ENCODE data around the gene RAF1.
"Not testable (repeated sequence)": the region's sequence is repeated elsewhere in the genome, so short reads cannot be mapped to it uniquely, and the experiment has no call there.

The RAF1 gene

DNA sequence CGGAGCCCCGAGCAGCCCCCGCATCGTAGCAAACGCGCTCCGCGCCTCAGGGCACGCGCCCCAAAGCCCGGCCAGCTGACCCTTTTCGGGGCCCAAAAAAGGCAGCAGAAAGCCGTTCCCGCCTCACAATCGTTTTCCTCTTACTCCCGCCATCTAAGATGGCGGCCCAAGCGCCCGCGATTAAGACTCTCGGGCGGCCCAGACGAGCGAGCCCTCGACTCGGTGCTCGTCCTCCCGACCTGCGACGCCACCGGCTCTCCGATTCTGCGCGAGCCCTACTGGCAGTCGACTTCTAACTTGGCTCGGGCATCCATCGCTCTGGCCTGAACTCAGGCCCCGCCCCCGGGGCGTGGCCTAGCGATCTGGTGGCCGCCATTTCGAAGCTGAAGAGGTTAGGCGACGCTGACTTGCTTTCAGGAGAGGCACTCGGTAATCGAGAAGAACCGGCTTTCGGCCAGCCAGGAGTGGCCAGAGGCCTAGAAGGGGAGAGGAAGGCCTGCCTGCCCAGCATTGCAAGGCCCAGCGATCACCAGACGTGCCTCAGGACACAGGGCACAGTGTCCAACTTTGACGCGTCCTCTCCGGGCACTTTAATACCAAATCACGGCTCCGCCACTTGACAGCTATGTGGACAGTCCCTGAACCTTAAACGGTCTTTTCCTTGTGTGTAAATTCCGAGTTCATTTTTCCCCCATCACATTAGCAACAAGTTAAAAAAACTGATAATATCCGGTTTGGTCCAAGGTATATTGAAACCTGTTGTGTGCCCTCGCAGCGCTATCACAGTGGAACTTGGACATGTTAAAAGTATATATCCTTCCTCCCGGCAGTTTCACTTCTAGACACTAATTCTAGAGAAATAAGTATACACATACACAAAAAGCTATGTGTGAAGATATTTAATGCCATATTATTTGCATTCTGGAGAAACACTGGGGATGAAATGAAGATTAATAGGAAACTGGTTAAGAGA lies at the start of gene RAF1:
RAF1 (minus strand) TSS at position 182 of the 973 bp plus-strand sequence. CDS start 45,396 bp downstream, outside the sequence.
- DNase-seq, result peak; percentile 93 to 98

- no peak for DNase-seq
Observed at GRCh38 chr3:12710062-12710461, 46.1 kb upstream of the RAF1 start.

DNA sequence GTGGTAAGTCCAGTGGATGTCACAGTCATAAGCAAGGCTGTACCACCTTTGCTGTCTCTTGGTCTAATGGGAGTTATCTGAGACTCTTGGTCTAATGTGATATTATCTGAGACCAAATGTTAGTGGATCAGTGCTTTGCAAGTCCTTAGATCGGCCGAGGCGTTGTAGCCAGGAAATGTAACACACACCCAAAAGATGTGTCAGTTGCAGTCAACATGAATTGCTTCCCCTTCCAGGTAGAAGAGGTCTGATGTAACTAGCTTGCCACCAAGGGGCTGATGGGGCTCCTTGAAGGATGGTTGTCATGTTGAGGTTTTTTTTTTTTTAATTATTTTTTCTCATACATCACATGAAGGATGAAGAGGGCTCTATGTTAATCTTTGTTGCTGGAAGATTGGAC lies 45.4 kb upstream of the RAF1 start:
- no peak for DNase-seq

DNA sequence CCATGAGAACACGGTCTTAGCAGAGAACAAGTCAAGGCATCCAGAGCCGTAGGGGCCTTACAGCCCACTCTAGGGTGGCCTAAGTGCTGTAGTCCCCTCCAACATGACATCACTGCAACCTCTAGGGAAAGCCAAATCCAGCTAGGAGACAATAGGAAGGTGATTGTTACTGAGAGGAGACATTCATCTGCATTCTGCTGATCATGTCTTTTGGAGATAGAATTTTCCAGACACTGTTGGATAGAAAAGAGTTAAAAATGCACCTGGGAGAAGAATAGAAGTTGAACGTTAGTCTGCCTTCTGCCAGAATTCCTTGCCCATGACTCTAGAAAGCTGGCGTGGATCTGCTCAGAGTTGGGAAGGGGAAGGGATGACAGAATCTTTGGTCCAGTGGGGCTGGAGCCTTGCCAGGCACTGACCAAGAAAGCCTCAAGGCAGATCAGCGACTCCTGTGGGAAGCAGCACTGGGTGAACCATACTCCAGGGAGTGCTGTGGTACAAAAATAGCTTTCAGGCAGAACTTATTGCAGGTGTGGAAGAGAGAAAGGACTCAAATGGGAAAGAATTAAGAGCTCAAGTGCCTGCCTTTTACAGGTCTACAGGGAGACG lies 44.8 kb upstream of the RAF1 start:
- no peak for DNase-seq

DNA sequence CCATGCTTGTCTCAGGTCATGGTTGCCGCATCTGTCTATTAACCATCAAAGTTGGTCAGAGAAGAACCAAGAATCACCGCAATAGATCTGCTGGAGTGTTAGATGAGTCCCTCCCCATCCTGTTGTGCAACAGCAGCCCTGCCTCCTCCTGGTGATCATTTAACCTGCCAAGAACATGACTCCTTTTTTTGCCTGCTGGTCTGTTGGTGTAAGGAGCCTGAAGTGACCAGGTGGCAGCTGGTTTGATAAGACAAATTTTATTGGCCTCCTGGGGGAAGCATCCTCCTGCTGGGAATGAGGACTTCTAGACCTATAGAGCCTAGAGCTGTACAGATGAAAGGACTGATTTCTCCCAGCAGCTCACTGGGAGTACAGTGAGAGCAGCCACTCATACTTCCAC lies 43.5 kb upstream of the RAF1 start:
- peak in 1 of 2 experiments; percentile 26 for DNase-seq

- DNase-seq, result peak; percentile 63 to 79
Observed at GRCh38 chr3:12706504-12707253, 42.8 kb upstream of the RAF1 start.

- DNase-seq, result no peak
Observed at GRCh38 chr3:12705981-12706380, 42.1 kb upstream of the RAF1 start.

- DNase-seq, result no peak
Observed at GRCh38 chr3:12705374-12705926, 41.5 kb upstream of the RAF1 start.

- DNase-seq, result no peak
Observed at GRCh38 chr3:12702501-12702900, 38.6 kb upstream of the RAF1 start.

DNA sequence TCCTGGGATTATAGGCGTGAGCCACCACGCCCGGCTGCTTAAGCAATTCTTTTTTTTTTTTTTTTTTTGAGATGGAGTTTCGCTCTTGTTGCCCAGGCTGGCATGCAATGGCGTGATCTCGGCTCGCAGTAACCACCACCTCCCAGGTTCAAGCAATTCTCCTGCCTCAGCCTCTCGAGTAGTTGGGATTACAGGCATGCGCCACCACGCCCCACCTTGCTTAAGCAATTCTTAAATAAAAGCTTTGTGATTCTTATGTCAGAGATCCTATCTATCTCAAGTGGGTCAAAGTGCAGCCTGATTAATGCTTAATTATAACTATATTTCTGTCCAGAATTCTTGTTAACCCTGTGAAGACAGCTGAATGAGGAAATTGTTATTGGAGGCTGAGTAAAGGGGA lies 37.7 kb upstream of the RAF1 start:
- not testable (repeated sequence) for DNase-seq

DNA sequence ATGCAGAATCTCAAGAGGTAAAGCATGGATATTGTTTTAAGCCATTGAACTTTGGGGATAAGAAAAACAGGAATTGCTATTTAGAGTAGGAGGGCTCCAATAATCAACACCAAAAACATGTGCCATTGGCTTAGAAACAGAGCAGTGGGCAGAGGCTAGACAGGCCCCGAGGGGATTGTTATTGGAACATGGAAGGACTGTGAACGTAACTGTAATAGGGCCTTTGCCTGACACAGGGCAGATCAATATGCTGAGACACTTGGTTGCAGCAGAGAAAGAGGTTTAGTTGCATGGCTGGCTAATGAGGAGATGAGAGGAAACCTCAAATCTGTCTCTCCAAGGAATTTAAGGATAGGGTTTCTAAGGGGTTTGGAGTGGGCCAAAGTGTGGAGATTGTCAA lies 36.9 kb upstream of the RAF1 start:
- no peak for DNase-seq

GRCh38 chr3:12695916-12696315 lies 32.0 kb upstream of the RAF1 start:
- DNase-seq, result no peak

DNA sequence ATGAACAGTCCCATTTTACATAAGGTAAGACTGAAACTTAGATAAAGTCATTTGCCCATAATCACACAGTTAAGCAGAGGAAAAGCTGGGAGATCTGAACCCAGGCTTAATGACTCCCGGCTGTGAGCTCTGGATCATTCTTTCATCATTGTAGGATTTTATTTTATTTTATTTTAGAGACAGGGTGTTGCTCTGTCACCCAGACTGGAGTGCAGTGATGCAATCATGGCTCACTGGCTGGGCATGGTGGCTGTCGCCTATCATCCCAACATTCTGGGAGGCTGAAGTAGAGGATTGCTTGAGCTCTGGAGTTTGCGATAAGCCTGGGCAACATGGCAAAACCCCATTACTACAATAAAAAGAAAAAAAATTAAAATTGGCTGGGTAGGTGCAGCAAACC lies 31.2 kb upstream of the RAF1 start:
- DNase-seq, result no peak

GRCh38 chr3:12692444-12692843 lies 28.5 kb upstream of the RAF1 start:
- DNase-seq, result no peak

GRCh38 chr3:12689997-12690711 lies 26.2 kb upstream of the RAF1 start:
- no peak for DNase-seq

GRCh38 chr3:12687948-12688347 lies 24.0 kb upstream of the RAF1 start:
- DNase-seq, result no peak

DNA sequence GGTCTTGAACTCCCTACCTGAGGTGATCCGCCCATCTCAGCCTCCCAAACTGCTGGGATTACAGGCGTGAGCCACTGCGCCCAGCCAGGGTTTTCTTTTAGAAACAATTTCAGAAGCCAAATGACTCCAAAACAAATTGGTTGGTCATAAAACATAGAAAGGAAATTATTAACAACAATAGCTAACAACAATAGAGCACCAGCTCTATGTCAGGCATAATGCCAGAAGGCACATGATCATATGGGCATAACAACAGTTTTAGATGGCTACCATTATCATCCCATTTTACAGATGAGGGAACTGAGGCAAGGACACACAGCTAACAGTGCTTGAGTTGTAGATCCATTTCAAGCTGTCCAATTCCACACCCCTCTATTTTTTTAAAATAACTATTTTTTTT lies 22.2 kb upstream of the RAF1 start:
- DNase-seq, result no peak

DNA sequence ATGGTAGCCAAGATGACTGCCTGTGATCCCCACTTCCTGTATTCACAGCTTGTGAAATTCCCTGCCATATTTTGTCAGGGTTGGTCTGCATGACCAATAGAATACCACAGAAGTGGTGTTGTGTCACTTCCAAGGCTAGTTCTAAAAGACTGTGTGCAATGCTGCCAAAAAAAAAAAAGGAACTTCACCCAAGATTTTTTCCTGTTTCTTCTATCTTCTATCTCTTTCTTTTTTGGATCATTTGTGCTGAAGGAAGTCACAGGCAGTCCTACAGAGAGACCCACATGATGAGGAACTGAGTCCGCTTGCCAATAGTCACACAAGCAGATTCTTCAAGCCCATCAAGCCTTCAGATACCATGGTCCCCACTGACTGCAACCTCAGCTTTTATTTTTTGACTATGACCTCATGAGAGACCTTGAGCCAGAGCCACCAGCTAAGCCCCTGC lies 18.1 kb upstream of the RAF1 start:
- DNase-seq, result no peak

- no peak for DNase-seq
Observed at GRCh38 chr3:12681089-12681942, 17.4 kb upstream of the RAF1 start.

GRCh38 chr3:12679468-12679867 lies 15.6 kb upstream of the RAF1 start:
- DNase-seq, result no peak

DNA sequence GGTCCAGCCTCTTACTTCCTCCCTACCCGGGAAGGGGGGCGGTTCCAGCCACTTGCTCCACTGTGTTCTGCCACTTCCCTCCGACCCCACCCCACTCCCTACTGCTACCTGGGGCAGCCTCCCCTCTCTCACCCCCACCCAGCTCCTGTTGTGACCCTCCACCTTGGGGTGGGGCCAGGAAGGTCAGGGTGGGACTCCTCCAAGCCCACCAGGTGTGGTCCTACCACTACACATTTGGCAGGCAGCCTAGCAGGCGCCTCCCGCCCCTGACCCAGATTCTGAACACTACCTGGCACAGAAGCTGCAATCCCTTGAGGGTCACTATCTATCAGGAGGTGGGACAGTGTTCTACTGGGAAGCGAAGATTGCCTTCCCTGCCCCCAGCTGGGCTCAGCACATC lies 13.7 kb upstream of the RAF1 start:
- DNase-seq, result no peak
